Measurements from ENCODE around the gene PSD.

DNA sequence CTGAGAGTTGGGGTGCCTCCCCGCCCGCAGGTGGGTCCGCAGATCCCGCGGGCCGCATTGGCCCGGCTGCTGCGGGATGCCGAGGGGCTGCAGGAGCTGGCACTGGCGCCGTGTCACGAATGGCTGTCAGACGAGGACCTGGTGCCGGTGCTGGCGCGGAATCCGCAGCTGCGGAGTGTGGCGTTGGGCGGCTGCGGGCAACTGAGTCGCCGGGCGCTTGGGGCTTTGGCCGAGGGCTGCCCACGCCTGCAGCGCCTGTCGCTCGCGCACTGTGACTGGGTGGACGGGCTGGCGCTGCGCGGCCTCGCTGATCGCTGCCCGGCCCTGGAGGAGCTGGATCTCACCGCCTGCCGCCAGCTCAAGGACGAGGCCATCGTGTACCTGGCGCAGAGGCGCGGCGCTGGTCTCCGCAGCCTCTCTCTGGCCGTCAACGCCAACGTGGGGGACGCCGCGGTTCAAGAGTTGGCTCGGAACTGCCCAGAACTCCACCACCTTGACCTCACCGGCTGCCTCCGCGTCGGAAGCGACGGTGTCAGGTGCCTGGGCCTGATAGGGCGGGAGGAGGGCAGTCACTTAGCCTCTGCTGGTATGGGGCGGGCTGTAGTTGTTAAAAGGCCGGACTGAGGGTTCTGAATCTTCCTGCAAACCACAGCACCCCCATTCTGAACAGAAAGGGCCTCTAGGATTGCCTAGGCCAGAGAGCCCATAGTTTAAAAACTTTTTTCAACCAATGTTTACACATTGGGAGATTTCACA, 3.4 kb upstream of the PSD start:
- TF ChIP-seq, protein P1, sequence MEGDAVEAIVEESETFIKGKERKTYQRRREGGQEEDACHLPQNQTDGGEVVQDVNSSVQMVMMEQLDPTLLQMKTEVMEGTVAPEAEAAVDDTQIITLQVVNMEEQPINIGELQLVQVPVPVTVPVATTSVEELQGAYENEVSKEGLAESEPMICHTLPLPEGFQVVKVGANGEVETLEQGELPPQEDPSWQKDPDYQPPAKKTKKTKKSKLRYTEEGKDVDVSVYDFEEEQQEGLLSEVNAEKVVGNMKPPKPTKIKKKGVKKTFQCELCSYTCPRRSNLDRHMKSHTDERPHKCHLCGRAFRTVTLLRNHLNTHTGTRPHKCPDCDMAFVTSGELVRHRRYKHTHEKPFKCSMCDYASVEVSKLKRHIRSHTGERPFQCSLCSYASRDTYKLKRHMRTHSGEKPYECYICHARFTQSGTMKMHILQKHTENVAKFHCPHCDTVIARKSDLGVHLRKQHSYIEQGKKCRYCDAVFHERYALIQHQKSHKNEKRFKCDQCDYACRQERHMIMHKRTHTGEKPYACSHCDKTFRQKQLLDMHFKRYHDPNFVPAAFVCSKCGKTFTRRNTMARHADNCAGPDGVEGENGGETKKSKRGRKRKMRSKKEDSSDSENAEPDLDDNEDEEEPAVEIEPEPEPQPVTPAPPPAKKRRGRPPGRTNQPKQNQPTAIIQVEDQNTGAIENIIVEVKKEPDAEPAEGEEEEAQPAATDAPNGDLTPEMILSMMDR (IDR thresholded peaks at IDR 0.05; ENCODE audit: insufficient read depth, low read length): no peak
- peak; percentile 38 for TF ChIP-seq POLR2AphosphoS5 (IDR thresholded peaks at IDR 0.05; ENCODE audit: low read depth)
- TF ChIP-seq, protein P2, sequence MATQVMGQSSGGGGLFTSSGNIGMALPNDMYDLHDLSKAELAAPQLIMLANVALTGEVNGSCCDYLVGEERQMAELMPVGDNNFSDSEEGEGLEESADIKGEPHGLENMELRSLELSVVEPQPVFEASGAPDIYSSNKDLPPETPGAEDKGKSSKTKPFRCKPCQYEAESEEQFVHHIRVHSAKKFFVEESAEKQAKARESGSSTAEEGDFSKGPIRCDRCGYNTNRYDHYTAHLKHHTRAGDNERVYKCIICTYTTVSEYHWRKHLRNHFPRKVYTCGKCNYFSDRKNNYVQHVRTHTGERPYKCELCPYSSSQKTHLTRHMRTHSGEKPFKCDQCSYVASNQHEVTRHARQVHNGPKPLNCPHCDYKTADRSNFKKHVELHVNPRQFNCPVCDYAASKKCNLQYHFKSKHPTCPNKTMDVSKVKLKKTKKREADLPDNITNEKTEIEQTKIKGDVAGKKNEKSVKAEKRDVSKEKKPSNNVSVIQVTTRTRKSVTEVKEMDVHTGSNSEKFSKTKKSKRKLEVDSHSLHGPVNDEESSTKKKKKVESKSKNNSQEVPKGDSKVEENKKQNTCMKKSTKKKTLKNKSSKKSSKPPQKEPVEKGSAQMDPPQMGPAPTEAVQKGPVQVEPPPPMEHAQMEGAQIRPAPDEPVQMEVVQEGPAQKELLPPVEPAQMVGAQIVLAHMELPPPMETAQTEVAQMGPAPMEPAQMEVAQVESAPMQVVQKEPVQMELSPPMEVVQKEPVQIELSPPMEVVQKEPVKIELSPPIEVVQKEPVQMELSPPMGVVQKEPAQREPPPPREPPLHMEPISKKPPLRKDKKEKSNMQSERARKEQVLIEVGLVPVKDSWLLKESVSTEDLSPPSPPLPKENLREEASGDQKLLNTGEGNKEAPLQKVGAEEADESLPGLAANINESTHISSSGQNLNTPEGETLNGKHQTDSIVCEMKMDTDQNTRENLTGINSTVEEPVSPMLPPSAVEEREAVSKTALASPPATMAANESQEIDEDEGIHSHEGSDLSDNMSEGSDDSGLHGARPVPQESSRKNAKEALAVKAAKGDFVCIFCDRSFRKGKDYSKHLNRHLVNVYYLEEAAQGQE (IDR thresholded peaks at IDR 0.05; ENCODE audit: insufficient replicate concordance, low read depth): no peak
